Hematopoietic multipotent progenitor cell treated with erythropoietin and hydrocortisone succinate and interleukin-3 and kit ligand, for 15 days (in vitro differentiated cells): ENCODE data around the gene TPPP3.

ENCODE experiments used
- DNase-seq: peaks from one replicate; pipeline ENCODE4 v3.0.0-alpha.2; 2015; ENCODE audit warnings: low spot score

Gene TPPP3

GRCh38 chr16:67342616-67343015 is 50.7 kb downstream of the TPPP3 start:
- no peak for DNase-seq

- DNase-seq = no peak
These were observed 52.0 kb downstream of the TPPP3 start for GRCh38 chr16:67341250-67341649.
